ENCODE results near the gene NUAK1.
"Not testable (repeated sequence)": the region's sequence is repeated elsewhere in the genome, so short reads cannot be mapped to it uniquely, and the experiment has no call there.

Gene NUAK1

GRCh38 chr12:106147956-106148355 lies 9.2 kb upstream of the NUAK1 start:
- no peak for DNase-seq (ENCODE audit: extremely low read depth, low read depth)
- TF ChIP-seq CTCF (IDR thresholded peaks at IDR 0.05; ENCODE audit: low read depth, low read length), result no peak

- DNase-seq (ENCODE audit: extremely low read depth, low read depth), result no peak
- TF ChIP-seq CTCF (IDR thresholded peaks at IDR 0.05; ENCODE audit: low read depth, low read length), result no peak
Measured at GRCh38 chr12:106146987-106147386, 8.2 kb upstream of the NUAK1 start.

- no peak for TF ChIP-seq CTCF (IDR thresholded peaks at IDR 0.05; ENCODE audit: low read depth, low read length)
- DNase-seq (ENCODE audit: extremely low read depth, low read depth), result no peak
Measured at GRCh38 chr12:106145539-106146447, 7.0 kb upstream of the NUAK1 start.

GRCh38 chr12:106144847-106145246 lies 6.1 kb upstream of the NUAK1 start:
- no peak for DNase-seq (ENCODE audit: extremely low read depth, low read depth)
- no peak for TF ChIP-seq CTCF (IDR thresholded peaks at IDR 0.05; ENCODE audit: low read depth, low read length)

- DNase-seq (ENCODE audit: extremely low read depth, low read depth), result no peak
- TF ChIP-seq CTCF (IDR thresholded peaks at IDR 0.05; ENCODE audit: low read depth, low read length), result no peak
Measured at GRCh38 chr12:106142591-106143261, 4.0 kb upstream of the NUAK1 start.

- not testable (repeated sequence) for DNase-seq (ENCODE audit: extremely low read depth, low read depth)
Measured at GRCh38 chr12:106141920-106142319, 3.2 kb upstream of the NUAK1 start.

- no peak for DNase-seq (ENCODE audit: extremely low read depth, low read depth)
- TF ChIP-seq CTCF (IDR thresholded peaks at IDR 0.05; ENCODE audit: low read depth, low read length), result no peak
Measured at GRCh38 chr12:106141452-106141851, 2.7 kb upstream of the NUAK1 start.
